ENCODE measurements around the gene CNRIP1.
"Not testable (repeated sequence)": the region's sequence is repeated elsewhere in the genome, so short reads cannot be mapped to it uniquely, and the experiment has no call there.

The CNRIP1 gene, protein sequence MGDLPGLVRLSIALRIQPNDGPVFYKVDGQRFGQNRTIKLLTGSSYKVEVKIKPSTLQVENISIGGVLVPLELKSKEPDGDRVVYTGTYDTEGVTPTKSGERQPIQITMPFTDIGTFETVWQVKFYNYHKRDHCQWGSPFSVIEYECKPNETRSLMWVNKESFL

DNA sequence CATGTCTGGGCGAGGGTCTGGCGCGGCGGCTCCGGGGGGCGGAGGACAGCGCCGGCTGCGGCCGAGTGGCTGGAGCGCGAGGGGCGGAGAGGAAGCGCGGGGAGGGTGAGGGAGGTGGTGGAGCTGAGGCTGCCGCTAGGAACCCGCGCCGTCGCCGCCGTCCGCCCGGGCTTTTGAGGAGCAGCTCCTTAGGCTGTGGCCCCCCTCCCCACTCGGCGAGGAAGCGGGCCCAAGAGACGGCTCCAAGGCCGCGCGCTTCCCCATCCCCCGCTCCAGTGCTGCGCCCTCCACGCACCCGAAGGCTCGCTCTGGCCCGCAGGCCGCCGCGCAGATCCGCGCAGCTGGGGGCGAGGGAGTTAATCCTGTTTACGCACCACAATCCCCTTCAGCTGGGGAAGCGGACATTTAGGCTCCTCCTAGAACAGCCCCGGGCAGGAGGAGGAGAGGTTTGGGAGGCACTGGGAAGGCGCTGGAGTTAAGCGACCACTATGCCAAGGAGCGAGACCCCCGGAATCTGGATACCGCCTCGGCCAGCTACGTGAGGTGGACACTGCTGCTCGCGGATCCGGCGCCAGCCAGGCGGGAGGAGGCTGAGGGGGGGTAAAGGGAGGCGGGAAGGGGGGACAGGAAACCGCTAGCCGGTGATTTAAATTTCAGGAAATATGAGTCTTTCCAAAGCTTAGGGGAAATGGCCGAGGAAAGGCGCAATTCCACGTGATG, at the start of gene CNRIP1:
CNRIP1 (minus strand) TSS at position 552 of the 720 bp plus-strand sequence; CDS start at position 3, 549 bp downstream.
- DNase-seq: peak in 1 of 2 experiments; percentile 11

DNA sequence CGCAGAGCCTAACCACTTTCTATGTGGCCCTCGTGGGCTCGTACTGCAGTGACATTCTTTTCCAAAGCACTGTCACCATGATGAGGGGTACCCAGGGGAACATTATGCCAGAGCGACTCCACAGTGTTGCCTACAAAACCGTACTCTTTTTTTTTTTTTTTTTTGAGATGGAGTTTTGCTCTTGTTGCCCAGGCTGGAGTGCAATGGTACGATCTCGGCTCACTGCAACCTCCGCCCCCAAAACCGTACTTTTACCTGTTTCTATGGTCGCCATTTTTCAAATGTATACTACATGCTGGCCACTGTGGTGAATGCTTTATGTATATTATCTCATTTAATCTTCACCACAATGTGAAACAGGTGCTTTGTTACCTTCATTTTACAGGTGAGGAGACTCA, 49.6 kb upstream of the CNRIP1 start:
- no peak for DNase-seq

DNA sequence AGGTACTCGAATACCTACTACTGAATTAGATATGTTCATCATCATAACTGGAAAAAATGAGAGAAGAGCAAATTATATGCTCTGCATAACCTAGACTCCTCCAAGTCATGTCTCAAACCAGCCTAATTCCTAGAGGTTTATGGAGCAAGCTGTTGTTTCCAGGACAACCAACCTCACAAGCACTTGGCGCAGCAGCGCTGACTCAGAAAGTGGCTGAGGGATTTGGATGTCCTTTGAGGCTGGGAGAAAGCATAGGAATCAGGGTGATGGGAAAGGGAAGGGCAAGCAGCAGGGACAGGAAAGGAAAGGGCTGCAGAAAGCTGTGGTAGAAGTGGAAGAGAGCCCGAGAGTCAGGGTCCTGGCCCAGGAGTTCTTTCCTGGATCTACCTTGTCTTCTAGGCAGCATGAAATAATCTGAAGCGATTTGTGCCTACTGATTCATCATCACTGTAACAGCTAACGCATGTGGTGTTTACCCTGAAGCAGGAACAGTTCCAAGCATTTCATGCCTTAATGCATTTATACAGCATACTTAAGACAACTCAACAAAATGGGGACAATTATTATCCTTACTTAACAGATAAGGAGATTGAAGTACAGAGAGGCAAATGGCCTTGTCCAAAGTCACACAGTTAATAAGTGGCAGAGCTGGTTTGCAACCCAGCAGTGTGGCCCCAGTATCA, 49.0 kb upstream of the CNRIP1 start:
- DNase-seq: no peak

DNA sequence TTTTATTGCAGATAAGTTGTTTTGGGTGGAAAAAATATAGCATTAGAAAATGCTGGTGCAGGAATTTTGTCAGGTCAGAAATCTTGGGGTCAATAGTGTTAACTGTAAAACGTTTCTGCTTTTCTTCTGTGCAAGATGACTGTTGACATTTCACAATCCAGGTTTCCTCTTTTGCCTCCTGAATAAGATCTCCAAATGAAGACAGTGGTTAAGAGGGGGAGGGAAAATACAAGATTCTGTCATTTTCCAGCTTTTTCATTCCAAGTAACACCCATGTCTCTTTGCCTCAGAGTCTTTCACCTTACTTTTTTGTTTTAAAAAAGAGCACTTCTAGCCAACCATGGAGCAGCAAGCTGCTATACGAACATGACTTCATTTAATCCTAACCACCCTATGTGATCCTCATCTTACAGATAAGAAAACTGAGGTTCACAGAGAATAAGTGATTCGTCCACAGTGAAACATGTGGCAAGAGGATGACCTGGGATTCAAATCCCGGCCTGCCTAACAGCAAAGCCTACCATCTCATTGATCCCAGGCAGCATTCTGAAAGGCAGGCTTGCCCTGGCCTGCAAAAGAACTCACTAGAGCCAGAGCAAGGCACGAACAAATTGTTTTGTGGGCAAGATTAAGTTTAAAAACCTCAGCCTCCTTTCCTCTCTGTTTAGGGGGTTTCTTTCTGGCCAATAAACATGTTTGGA, 48.4 kb upstream of the CNRIP1 start:
- no peak for DNase-seq

DNA sequence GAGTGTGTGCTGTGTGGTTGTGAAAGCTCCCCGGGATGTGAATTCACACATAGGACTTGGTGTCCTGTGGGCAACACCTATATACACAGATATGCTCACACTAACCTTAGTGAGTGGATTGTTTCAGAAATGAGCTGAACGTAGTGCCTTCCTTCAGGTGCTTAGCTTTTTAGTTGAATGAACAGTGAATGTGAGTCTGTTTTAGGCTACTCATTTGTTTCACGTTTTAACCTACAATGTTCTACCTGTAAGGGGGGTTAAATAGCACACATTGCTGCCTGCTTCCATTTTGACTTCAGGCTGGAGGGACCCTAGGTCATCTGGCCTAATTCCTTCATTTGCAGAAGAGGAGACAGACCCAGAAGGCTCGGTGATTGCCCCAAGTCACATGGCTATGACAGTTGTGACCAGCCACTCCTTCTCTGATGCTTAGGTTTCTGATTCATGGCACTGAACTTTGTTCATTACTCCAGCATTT, 46.4 kb upstream of the CNRIP1 start:
- DNase-seq: no peak

DNA sequence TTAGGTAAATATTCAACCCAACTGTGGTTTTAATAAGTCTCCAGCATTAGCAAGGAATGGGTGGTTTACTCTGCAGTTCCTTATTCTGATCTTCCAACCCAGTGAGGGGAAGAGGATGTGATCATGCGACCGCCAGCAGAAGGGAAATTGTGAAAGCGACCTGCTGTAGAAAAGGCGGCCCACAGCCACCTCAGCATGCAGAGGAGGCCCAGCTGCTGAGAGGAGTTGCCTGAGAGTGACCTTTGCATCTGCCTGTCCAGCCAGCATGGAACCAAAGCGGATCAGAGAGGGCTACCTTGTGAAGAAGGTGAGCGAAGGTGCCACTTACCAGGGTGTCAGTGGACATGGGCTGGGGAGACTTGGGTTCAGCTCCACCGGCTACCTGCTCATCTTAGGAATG, 45.3 kb upstream of the CNRIP1 start, which contains the start of gene PLEK:
PLEK (plus strand) TSS at position 196 of the 400 bp plus-strand sequence; CDS start at position 266, 70 bp downstream.
- DNase-seq: no peak

DNA sequence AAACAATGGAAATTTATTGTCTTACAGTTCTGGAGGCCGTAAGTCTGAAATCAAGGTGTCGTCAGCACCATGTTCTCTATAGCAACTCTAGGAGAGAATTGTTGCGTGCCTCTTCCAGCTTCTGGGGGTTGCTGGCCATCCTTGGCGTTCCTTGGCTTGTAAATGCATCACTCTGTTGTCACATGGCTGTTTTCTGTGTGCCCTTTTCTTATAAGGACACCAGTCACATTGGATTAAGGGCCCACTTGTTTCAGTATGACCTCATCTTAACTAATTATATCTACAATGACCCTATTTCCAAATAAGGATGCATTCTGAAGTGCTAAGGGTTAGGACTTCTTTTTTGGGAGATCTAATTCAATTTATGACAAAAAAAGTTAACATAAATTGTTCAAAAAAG, 44.0 kb upstream of the CNRIP1 start:
- no peak for DNase-seq

DNA sequence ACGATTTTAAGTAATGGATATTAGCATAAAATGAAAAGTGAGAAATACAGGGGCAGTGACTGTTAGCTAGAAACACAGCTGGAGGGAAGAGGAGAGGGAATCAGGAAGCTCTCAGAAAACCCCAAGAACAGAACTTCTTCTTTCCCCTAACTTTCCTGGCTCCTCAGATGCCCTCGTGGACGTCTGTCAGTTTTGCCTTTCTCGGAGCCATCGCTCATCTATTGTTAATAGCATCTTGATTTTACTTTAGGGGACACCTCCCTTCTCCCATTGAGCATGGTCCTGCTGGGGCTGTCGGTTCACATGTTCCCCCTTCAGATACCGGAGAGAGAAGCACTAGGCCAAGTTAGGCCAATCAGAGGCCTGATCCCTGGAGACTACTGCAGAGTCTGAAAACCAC, 43.0 kb upstream of the CNRIP1 start:
- no peak for DNase-seq

DNA sequence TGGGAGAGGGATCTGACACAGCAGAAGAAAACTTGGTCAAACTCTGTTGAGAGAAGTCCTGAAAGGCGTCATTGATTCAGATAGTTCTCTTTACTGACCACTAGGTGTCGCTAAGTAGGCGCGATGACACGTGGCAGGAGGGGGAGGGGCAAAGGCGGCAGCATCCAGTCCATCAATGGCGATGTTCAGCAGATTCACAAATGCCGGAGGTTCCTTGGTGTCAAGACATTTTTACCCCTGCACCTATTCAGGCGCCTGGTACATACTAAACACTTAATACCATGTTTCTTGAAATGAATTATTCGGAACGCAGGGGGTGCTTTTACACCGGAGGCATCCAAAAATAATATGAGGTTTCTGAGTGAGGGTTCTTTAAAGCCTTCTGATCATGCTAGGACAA, 42.3 kb upstream of the CNRIP1 start:
- DNase-seq: peak; percentile 83 to 86

DNA sequence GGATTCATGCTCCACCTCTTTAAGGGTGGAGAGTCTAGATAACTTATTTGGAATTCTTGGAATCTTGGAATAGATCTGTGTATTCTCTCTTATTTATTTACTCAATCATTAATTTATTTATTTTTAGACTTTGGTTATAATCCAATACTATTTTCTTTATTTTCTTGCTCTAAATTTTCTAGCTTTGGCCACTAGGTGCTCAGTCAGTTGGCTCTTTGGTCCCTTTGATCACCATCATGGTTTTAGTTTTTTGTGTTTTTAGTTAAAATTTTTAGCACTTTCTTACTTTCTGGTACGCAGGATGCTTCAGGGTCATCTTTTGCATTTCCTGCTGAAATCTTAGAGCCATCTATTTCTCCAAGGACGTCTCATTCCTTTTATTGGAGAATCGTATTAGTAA, 40.1 kb upstream of the CNRIP1 start:
- no peak for DNase-seq

DNA sequence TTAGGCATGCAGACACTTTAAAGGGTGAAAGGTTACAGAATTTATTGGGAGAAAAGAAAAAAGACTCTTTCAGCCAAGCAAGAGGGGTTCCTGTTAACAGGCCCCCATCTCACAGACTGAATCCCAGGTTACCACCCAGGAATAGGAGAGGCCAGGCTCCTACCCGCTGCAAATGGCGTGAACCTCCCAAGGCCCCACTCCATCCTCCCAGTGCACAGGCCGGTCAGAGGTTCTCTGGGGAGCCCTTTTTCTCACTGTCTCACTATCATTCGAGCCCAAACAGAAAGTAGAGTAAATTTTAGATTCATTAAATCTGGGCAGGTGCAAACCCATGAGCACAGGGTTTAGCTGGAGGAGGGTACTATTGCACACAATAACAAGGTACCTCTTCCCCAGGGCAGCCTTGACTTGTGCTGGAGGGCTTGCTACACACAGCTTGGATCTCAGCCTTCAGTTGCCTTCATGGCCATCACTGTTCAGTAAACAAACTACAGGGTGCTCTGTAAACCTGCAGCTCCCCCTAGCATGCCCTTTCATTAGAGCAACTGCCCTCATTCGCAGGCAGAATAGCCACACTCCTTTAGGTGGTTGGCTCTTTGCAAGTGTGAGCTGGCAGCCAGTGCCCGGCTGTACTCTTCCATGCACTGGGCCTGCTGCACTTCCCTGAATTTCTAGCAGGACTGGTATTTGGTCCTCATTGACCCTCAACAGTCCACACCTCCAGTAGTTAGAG, 38.0 kb upstream of the CNRIP1 start:
- no peak for DNase-seq

DNA sequence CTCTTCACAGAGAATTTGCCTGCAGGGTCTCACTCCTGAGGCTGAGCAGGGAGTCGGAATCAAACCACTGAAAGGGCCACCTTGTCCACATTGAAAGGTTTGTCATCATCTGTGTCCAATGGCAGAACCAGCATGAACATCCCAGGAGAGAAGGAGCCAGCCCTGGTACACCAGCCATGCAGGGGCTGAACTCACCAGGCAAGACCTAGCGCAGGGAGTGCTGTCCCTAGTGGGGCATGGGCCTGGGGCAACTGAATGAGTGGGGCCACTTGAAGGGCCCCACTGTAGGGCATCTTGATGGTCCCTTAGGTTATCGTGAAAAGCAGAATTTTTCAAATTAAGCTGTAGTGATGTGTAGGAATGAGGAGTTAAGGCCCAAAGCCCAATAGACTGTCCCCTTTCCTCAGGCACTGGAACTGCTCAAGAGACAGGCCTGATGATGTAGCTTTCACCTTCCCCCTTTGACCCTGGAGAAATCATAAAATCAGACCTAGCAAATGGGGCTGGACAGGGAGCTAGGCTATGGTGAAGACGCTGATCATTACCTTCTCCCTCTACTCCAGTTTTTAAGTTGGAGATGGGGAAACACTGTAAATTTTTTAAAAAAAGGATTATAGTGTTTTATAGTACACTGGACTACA, 37.0 kb upstream of the CNRIP1 start:
- no peak for DNase-seq

DNA sequence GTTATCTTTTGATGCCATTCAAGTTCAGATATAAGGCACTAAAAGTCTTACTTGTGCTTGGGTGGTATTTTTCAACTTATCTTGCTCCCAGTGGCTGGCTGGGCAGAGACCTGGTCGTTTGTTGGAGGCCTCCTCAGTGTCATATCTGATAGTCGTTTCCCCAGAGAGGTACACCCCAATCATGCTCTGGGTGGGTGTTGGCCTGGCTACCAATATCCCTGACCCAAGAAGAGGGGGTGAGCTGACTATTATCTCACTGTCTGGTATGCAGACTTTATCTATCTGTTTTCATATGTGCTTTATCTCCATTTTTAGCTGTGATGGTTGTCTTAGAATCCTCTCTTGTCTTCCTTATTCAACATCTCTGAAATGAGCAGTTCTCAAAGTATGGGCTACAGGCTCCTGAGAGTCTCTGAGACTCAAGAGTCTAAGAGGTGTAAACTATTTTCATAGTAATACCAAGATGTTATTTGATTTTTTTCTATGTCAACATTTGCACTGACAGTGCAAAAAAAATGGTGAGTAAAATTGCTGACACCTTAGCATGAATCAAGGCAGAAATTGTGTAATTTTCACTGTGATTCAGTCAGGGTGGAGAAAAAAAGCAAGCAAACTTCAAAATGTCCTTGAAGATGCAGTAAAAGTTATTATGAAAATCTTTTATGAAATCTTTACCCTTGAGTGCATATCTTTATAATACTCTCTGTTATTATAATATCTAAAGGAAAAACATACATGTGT, 33.1 kb upstream of the CNRIP1 start:
- DNase-seq: no peak

DNA sequence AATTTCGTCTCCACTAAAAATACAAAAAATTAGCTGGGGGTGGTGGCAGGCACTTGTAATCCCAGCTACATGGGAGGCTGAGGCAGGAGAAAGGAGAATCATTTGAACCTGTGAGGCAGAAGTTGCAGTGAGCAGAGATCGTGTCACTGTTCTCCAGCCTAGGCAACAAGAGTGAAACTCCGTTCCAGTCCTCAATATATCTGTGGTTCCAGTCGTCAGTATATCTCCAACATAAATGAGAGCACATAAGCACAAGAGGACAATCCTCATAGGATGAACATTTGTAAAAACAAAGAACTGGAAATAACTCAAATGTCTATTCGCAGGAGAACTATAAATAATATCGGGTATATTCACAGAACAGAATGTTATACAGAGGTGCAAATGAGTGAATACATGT, 32.2 kb upstream of the CNRIP1 start:
- DNase-seq: no peak

DNA sequence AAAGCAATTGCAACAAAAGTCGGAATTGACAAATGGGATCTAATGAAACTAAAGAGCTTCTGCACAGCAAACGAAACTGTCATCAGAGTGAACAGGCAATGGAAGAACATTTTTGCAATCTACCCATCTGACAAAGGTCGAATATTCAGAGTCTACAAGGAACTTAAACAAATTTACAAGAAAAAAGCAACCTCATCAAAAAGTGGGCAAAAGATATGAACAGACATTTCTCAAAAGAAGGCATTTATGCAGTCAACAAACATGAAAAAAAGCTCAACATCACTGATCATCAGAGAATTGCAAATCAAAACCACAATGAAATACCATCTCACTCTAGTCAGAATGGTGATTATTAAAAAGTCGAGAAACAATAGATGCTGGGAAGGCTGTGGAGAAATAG, 29.3 kb upstream of the CNRIP1 start:
- not testable (repeated sequence) for DNase-seq

DNA sequence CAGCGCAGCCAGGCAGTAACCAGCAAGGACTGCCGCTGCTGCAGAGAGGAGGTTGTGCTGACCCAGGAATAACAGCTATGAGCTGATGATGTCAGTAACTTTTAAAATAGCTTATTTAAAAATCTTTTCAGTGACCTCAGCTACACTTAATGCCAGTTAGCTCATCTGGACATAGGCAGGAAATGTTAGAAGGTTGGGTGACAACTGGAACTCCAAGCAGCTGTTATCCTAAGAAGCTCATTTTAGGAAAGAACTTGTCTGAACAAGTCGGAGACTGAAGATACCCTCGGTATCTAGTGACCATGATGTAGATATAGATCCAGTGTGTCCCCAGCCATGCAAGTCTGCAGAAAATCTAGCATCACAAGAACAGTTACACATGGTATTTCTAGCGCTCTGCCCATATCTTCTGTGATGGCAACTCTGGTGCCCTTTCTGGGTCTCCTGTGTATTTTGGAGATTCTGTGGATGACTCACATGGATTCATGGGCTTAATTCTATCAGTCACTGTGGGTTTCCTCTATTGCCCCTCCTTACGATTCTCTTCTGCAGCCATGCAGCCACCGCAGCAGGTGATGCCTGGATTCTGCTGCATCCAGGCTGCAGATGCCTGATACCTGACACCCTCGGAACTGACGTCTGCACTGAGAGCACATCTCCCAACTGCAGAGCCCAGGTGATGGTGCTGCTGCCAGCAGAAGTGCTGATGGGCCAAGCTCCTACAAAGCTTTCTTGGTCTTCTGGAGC, 25.6 kb upstream of the CNRIP1 start:
- DNase-seq: no peak

DNA sequence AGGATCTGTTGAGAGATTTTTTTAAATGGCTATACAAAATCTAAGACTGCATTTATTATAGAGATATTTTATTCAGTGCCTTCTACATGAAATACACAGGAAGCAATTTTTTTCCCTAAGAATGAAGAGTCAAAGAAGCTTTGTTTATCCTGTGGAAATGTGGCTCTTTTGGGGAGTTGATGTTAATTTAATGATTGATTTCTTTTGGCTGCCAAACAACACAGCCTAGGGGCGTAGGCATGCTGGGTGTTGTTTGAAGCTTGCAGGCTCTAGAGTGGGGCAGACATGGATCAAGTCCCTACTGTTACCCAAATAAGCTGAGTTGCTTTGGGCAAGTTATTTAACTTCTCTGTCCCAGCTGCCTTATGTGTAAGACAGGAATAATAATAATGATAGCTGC, 24.3 kb upstream of the CNRIP1 start:
- DNase-seq: no peak

DNA sequence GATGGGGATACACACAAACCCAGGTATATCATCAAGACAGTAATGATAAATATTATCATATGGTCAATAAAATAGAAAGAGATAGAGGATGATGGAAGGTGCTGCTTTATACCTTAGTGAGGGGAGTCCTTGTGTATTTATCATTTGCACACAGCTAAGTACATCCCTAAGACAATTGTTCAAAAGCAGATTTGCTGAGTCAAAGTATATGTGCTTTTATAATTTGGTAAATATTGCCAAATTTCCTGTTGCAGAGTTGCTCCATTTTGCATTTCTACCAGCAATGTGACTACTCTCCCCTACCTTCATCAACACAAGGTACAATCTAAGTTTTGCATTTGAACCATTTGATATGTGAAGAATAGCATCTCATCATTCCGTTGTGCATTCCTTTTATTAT, 22.7 kb upstream of the CNRIP1 start:
- DNase-seq: no peak

DNA sequence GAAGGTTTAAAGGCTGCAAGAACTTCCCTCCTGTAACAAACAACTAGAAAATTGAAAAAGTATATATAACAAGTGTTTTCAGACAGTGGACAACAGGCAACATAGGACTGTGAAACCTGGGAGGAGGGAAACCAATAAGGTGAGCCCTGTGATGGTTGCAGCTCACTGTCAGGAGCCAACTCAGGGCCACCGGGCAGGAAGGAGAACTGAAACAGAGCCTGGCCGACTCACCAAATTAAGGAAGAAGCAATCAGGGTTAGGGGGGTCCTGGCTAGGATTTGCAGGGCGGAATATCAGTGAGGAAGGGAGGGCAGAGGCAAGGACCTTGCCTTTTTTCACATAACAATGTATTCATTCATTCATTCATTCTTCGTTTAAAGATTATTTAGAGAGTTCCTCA, 21.8 kb upstream of the CNRIP1 start:
- DNase-seq: no peak

DNA sequence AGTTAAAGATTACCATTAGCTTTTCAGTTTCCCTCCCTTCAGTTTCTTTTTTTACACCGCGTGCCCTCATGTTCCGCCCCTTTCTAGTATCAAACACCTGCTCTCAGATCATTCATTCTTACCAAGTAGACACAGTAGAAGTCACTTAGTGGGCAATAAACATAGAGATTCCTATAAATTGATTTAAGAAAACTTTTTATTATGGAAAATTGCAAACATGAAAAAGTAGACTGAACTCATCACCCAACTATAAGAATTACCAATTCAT, 21.2 kb upstream of the CNRIP1 start:
- DNase-seq: no peak

Data from activated CD4-positive, alpha-beta T cell treated with anti-CD3 and anti-CD28 coated beads, Interleukin-2, amount 50 U/mL, for 48 hours (primary cell).